ENCODE data around the gene TICAM2. TPM values are rescaled to one million over a fixed set of nuclear protein-coding genes. Genes with fewer than 3 reads are reported as not detected.

Gene TICAM2
- total RNA-seq, 2 experiments from 2014 or later = 0.72 to 0.91 TPM

- no peak overlapping the region for H3K4me3 Mint-ChIP-seq
- H3K9me3 Mint-ChIP-seq = no peaks in the 10 kb centered on the region
- no peaks in the 10 kb centered on the region for H3K36me3 Mint-ChIP-seq (ENCODE audit: low read depth)
- intact Hi-C loops (cut with micrococcal nuclease) = no loop called here
- no peak for DNase-seq
- peaks cover 18% of the 10 kb centered on the region for H3K27me3 Mint-ChIP-seq (ENCODE audit: low read depth)
- CTCF ChIA-PET = interaction anchor here (0.7 kb wide), 2 partner anchors 9 to 261 kb away, joined by 3 read pairs; no protein-coding TSS in a partner anchor
- H3K4me1 Mint-ChIP-seq (ENCODE audit: low read depth) = no peaks in the 10 kb centered on the region
- H3K27ac Mint-ChIP-seq = no peak overlapping the region
These were observed 42.8 kb downstream of the TICAM2 start for GRCh38 chr5:115559524-115559923.

DNA sequence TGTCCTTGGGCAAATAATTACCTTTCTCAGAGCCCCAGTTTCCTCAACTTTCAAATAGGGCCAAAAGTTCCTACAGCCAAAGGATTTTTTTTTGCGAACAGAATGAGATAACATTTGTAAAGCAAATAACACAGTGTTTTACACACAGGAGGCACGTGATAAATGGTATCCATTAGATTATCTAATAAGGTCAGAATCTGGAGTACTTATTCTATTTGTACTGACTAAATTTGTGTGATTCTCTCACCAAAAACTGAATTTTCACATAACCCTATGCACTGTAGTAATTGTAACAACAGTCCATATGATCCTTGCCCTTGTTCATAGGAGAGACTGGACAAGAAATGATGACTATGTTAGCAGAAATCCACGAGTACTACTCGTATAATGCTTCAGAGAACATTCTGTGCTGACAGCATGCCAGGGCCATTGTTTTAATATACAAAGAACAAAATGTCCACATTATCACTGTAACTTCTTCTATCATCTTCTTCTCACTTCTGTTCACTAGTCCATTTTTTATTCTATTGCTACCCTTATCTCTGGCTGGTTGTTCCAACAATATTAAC is 43.8 kb downstream of the TICAM2 start:
- intact Hi-C loops (cut with micrococcal nuclease) = no loop called here
- H3K9me3 Mint-ChIP-seq = no peaks in the 10 kb centered on the region
- peaks cover 17% of the 10 kb centered on the region for H3K27me3 Mint-ChIP-seq (ENCODE audit: low read depth)
- H3K4me3 Mint-ChIP-seq = no peak overlapping the region
- no peaks in the 10 kb centered on the region for H3K36me3 Mint-ChIP-seq (ENCODE audit: low read depth)
- H3K4me1 Mint-ChIP-seq (ENCODE audit: low read depth) = no peaks in the 10 kb centered on the region
- no peak for DNase-seq
- CTCF ChIA-PET = no interaction called here
- H3K27ac Mint-ChIP-seq = no peak overlapping the region

DNA sequence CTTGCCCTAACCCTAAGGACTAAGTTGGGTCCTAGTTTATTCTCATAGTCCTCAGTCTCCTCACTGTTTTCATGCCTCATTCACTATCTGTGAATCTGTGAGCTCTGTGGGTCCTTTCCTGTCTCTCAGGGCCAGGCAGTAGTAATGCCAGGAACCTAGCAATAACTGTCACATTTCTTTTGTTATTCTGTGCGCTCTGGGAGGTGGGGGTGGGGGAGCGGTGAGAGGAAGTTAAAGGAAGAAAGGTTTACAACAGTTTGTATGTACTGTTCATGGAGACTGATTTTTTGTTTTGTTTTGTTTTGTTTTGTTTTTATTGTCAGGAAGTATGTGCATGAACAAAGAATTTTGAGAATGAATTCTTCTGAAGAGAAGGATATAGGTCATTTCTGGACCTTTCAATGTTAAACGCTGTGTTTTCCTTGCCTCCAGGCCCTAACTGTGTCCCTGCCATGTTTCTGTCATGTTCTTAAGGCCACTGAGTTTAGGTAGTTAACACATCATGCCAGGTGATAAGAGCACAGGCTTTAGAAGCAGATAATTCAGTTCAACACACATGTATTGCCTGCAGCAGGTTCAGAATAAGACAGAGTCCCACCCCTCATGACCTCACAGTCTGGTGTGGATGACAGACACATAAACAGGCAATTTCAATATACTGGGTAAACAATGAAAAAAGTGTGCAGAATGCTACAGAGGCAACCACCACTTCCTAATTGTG is 44.5 kb downstream of the TICAM2 start:
- peaks cover 14% of the 10 kb centered on the region for H3K27me3 Mint-ChIP-seq (ENCODE audit: low read depth)
- no peak for DNase-seq
- no peaks in the 10 kb centered on the region for H3K36me3 Mint-ChIP-seq (ENCODE audit: low read depth)
- intact Hi-C loops (cut with micrococcal nuclease) = no loop called here
- no peaks in the 10 kb centered on the region for H3K4me1 Mint-ChIP-seq (ENCODE audit: low read depth)
- CTCF ChIA-PET = no interaction called here
- H3K9me3 Mint-ChIP-seq = no peaks in the 10 kb centered on the region
- no peak overlapping the region for H3K4me3 Mint-ChIP-seq
- H3K27ac Mint-ChIP-seq = no peak overlapping the region

- no peaks in the 10 kb centered on the region for H3K9me3 Mint-ChIP-seq
- CTCF ChIA-PET = interaction anchor here (1.0 kb wide), 1 partner anchor 10 kb away, joined by 5 read pairs; no protein-coding TSS in a partner anchor
These were observed 46.0 kb downstream of the TICAM2 start for GRCh38 chr5:115556276-115556675.

DNA sequence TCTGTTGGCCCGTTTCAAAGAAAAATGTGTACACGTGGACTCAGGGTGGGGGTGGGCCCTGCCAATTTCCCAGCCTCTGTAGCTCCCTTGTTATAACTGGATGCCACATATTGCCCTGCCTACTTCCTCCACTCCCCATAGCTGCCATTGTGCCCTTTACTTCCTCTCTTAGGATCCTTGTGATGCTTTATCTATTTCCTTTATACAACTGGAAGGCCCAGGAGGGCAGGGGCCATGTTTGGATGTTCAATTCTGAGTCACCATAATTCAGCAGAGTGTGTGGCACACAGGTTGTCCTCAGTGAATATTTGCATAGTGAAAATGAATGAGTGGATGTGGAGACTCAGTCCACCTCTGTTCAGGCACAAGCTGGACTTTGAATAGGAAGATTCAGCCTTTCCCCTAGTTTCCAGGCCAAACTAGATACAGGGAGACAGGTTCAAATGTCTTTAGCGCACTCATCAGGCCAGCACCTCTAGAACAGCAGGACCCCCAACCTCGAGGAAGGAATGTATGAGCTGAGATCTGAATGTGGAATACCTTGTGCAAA is 47.1 kb downstream of the TICAM2 start:
- Mint-ChIP-seq H3K36me3 (ENCODE audit: low read depth) (no peaks in the 10 kb centered on the region), H3K27ac (no peak overlapping the region), H3K9me3 (no peaks in the 10 kb centered on the region), H3K27me3 (ENCODE audit: low read depth) (peaks cover 5% of the 10 kb centered on the region), H3K4me3 (no peak overlapping the region), H3K4me1 (ENCODE audit: low read depth) (no peaks in the 10 kb centered on the region)
- no peak for DNase-seq
- CTCF ChIA-PET = interaction anchor here (0.8 to 1.1 kb wide), 3 partner anchors 8 to 181 kb away, joined by 3 to 5 read pairs (median 5); no protein-coding TSS in a partner anchor
- intact Hi-C loops (cut with micrococcal nuclease) = no loop called here

More at GRCh38 chr5:115556276-115556675, 46.0 kb downstream of the TICAM2 start:
- no peak for DNase-seq
- peaks cover 10% of the 10 kb centered on the region for H3K27me3 Mint-ChIP-seq (ENCODE audit: low read depth)
- H3K27ac Mint-ChIP-seq = no peak overlapping the region
- intact Hi-C loops (cut with micrococcal nuclease) = no loop called here
- H3K4me1 Mint-ChIP-seq (ENCODE audit: low read depth) = no peaks in the 10 kb centered on the region
- H3K36me3 Mint-ChIP-seq (ENCODE audit: low read depth) = no peaks in the 10 kb centered on the region
- no peak overlapping the region for H3K4me3 Mint-ChIP-seq

DNA sequence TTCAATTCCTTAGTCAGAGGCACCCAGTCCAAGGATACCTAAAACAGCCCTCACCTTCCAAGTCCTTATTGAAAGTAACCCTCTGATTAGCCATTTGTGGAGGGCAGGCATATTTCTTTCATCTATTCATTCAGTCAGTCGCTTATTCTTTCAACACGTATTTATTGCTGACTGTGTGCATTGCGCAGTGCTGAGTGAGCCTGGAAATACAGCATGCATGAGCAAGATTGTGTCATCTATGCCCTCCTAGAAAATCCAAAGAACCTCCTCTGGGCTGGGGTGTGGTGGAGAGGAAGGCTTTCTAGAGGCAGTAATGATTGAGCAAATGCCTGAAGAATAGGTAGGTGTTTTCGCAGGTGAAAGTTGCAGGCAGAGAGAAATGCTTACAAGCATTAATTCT is 49.2 kb downstream of the TICAM2 start:
- peaks cover 3% of the 10 kb centered on the region for H3K27me3 Mint-ChIP-seq (ENCODE audit: low read depth)
- H3K4me1 Mint-ChIP-seq (ENCODE audit: low read depth) = no peaks in the 10 kb centered on the region
- no peaks in the 10 kb centered on the region for H3K36me3 Mint-ChIP-seq (ENCODE audit: low read depth)
- intact Hi-C loops (cut with micrococcal nuclease) = no loop called here
- H3K4me3 Mint-ChIP-seq = no peak overlapping the region
- CTCF ChIA-PET = no interaction called here
- no peak for DNase-seq
- H3K27ac Mint-ChIP-seq = no peak overlapping the region
- no peaks in the 10 kb centered on the region for H3K9me3 Mint-ChIP-seq

- Mint-ChIP-seq H3K4me3 (no peak overlapping the region), H3K27ac (no peak overlapping the region), H3K36me3 (ENCODE audit: low read depth) (peaks cover under 1% of the 10 kb centered on the region), H3K27me3 (ENCODE audit: low read depth) (peaks cover 3% of the 10 kb centered on the region), H3K4me1 (ENCODE audit: low read depth) (no peaks in the 10 kb centered on the region), H3K9me3 (no peaks in the 10 kb centered on the region)
- CTCF ChIA-PET = interaction anchor here (1.0 kb wide), 1 partner anchor 13 kb away, joined by 4 read pairs; no protein-coding TSS in a partner anchor
- intact Hi-C loops (cut with micrococcal nuclease) = no loop called here
- DNase-seq = no peak
These were observed 50.9 kb downstream of the TICAM2 start for GRCh38 chr5:115551415-115551814.

DNA sequence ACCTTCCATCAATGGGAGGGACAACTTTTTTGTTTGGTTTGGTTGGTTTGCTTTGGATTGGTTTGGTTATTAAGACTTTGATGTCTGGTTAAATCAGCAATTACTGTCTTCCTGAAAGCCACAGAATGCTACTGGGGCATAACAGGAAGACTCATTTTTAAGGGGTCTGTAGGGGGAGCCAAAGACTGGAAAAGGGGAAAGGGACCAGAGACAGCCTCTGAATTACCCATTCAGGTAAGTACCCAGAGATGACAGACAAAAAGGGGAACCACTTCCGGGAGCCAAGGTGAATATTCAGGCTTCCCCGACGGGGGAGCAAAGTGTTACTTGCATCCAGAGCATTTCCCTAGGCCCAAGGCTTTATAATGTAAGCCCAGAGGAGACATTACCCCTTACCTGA is 53.1 kb downstream of the TICAM2 start:
- CTCF ChIA-PET = no interaction called here
- H3K4me3 Mint-ChIP-seq = no peak overlapping the region
- H3K27me3 Mint-ChIP-seq (ENCODE audit: low read depth) = peaks cover 3% of the 10 kb centered on the region
- peaks cover 8% of the 10 kb centered on the region for H3K36me3 Mint-ChIP-seq (ENCODE audit: low read depth)
- H3K9me3 Mint-ChIP-seq = peaks cover 7% of the 10 kb centered on the region
- intact Hi-C loops (cut with micrococcal nuclease) = no loop called here
- no peak overlapping the region for H3K27ac Mint-ChIP-seq
- DNase-seq = peak; percentile 23
- peaks cover 6% of the 10 kb centered on the region for H3K4me1 Mint-ChIP-seq (ENCODE audit: low read depth)

DNA sequence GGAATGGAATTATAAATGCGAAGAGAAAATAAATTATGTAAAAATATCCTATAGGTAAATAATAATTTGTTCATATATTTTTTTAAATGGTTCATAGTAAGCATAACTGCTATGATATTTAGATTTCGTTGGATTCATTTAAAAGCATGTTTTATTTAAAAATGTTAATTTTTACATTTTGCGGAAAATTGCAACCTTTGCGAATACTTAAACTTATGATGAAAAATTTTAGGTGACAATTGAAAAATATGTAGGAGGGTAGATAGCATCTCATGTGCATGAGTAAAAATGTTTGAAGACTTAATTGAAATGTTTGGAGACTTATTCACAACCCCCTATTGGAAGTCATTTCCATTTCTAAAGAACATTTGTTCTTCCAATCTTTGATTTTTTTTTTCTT is 53.6 kb downstream of the TICAM2 start:
- H3K4me1 Mint-ChIP-seq (ENCODE audit: low read depth) = peaks cover 6% of the 10 kb centered on the region
- no peak overlapping the region for H3K4me3 Mint-ChIP-seq
- no peak for DNase-seq
- no peak overlapping the region for H3K27ac Mint-ChIP-seq
- peaks cover 11% of the 10 kb centered on the region for H3K36me3 Mint-ChIP-seq (ENCODE audit: low read depth)
- H3K27me3 Mint-ChIP-seq (ENCODE audit: low read depth) = peaks cover 3% of the 10 kb centered on the region
- CTCF ChIA-PET = no interaction called here
- peaks cover 7% of the 10 kb centered on the region for H3K9me3 Mint-ChIP-seq
- intact Hi-C loops (cut with micrococcal nuclease) = no loop called here

DNA sequence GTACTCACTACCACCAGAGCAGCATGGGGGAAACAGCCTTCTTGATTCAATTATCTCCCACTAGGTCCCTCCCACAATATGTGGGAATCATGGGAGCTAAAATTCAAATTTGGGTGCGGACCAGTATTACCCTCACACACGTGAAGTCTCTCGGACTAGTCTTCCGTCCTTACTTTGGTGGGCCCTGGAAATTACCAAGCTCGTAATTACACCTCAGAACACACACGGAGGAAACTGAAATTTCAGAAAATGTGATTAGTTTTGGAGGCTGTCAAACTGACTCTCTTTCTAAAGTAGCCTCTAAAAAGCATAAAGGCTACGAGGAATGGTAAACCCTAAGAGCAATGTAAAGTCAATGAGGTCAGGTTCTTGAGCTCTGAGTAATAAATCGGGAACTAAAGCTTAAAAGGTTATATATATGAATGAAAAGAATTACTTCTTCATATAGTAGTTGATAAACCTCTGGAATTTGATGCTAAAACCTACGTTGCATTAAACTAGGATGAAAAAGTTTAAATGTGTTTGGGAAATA is 56.9 kb downstream of the TICAM2 start:
- Mint-ChIP-seq H3K27me3 (ENCODE audit: low read depth) (no peaks in the 10 kb centered on the region), H3K36me3 (ENCODE audit: low read depth) (peaks cover 38% of the 10 kb centered on the region), H3K27ac (peak overlapping the region; percentile 69), H3K9me3 (peaks cover 7% of the 10 kb centered on the region), H3K4me3 (peak overlapping the region; percentile 95), H3K4me1 (ENCODE audit: low read depth) (peaks cover 32% of the 10 kb centered on the region)
- CTCF ChIA-PET = interaction anchor here (1.0 kb wide), 1 partner anchor 29 kb away, joined by 6 read pairs; no protein-coding TSS in a partner anchor
- intact Hi-C loops (cut with micrococcal nuclease) = no loop called here
- no peak for DNase-seq

- Mint-ChIP-seq H3K27ac (peak within 1 kb of the TSS; percentile 99), H3K4me3 (peak within 1 kb of the TSS; percentile 95), H3K27me3 (ENCODE audit: low read depth) (no peaks in the 10 kb centered on the region), H3K36me3 (ENCODE audit: low read depth) (peaks cover 46% of the 10 kb centered on the region), H3K9me3 (peaks cover 7% of the 10 kb centered on the region), H3K4me1 (ENCODE audit: low read depth) (peaks cover 40% of the 10 kb centered on the region)
- CTCF ChIA-PET = interaction anchor here (0.7 to 1.9 kb wide), 4 partner anchors 29 to 236 kb away, joined by 3 to 8 read pairs (median 5); no protein-coding TSS in a partner anchor
- intact Hi-C loops (cut with micrococcal nuclease) = loop anchor here (1.0 kb wide), 11 partner anchors 21 to 541 kb away; partner anchors contain the start of genes AP3S1, ATG12, CCDC112 and COMMD10
- DNase-seq = peak; percentile 98
These were observed 57.6 kb downstream of the TICAM2 start, which contains the start of gene FEM1C for GRCh38 chr5:115544436-115545350. TSS of gene FEM1C (minus strand) at chr5:115544775. CDS start at chr5:115543493, 1,282 bp downstream.

All from activated naive CD4-positive, alpha-beta T cell treated with anti-CD3 and anti-CD28 coated beads for 36 hours (primary cell).